GM19438 (cell line): ENCODE measurements around the gene KCNQ5.

ENCODE experiments used
- ATAC-seq: cut with Tn5 transposase; IDR thresholded peaks from one replicate; pipeline ENCODE4 v1.9.1; 2021; ENCODE audit warnings: low read depth; ENCODE audit not compliant: unreplicated experiment

The KCNQ5 gene

GRCh38 chr6:72639920-72640614, 18.2 kb downstream of the KCNQ5 start:
- no peak for ATAC-seq

- no peak for ATAC-seq
These were observed 18.7 kb downstream of the KCNQ5 start for GRCh38 chr6:72640615-72640930.

- ATAC-seq: no peak
These were observed 20.6 kb downstream of the KCNQ5 start for GRCh38 chr6:72642435-72642834.

GRCh38 chr6:72643214-72643613, 21.4 kb downstream of the KCNQ5 start:
- no peak for ATAC-seq

GRCh38 chr6:72646604-72647485, 25.0 kb downstream of the KCNQ5 start:
- ATAC-seq: no peak

- ATAC-seq: no peak
These were observed 25.6 kb downstream of the KCNQ5 start for GRCh38 chr6:72647489-72647888.

- ATAC-seq: peak; percentile 57
These were observed 27.4 kb downstream of the KCNQ5 start for GRCh38 chr6:72649032-72649984.

- ATAC-seq: no peak
These were observed 28.3 kb downstream of the KCNQ5 start for GRCh38 chr6:72650081-72650745.

- ATAC-seq: no peak
These were observed 29.3 kb downstream of the KCNQ5 start for GRCh38 chr6:72651174-72651573.

- no peak for ATAC-seq
These were observed 30.4 kb downstream of the KCNQ5 start for GRCh38 chr6:72651967-72652956.

- no peak for ATAC-seq
These were observed 31.2 kb downstream of the KCNQ5 start for GRCh38 chr6:72653026-72653425.

- peak; percentile 62 for ATAC-seq
These were observed 32.3 kb downstream of the KCNQ5 start for GRCh38 chr6:72654071-72654621.

- ATAC-seq: no peak
These were observed 35.7 kb downstream of the KCNQ5 start for GRCh38 chr6:72657407-72658197.

GRCh38 chr6:72659754-72660153, 37.9 kb downstream of the KCNQ5 start:
- no peak for ATAC-seq

GRCh38 chr6:72661411-72661810, 39.5 kb downstream of the KCNQ5 start:
- ATAC-seq: no peak

- no peak for ATAC-seq
These were observed 43.7 kb downstream of the KCNQ5 start for GRCh38 chr6:72665599-72665998.

GRCh38 chr6:72669324-72669723, 47.5 kb downstream of the KCNQ5 start:
- no peak for ATAC-seq

- ATAC-seq: no peak
These were observed 51.0 kb downstream of the KCNQ5 start for GRCh38 chr6:72672906-72673305.
